PC-9 (cell line): ENCODE measurements around the gene ZFAND3. TPM values are rescaled to one million over a fixed set of nuclear protein-coding genes. Genes with fewer than 3 reads are reported as not detected.
"Not testable (repeated sequence)": the region's sequence is repeated elsewhere in the genome, so short reads cannot be mapped to it uniquely, and the experiment has no call there.

Experiments
- BruUV-seq: library from RNA; stranded (reverse); fragments of 400-500 nt; replicated peaks from 2 replicates; lab custom pipeline; 2021; lab: Mats Ljungman, UMichigan
- CTCF ChIA-PET: fragments of 300-600 bp; sonication (Branson Sonifier 250); formaldehyde crosslinking; loops from one replicate; lab custom pipeline; 2022; ENCODE audit warnings: antibody characterized with exemption; lab: Charles Lee
- POLR2A ChIA-PET: fragments of 300-600 bp; sonication (Branson Sonifier 250); formaldehyde crosslinking; loops from one replicate; lab custom pipeline; 2022; ENCODE audit warnings: antibody characterized with exemption; ENCODE audit not compliant: unreplicated experiment; lab: Charles Lee
- DNase-seq, 2 experiments: peaks; one replicate each; pipeline versions ENCODE4 v3.0.0 to v3.0.0-alpha.2; 2015 to 2022; ENCODE audit warnings: mixed read lengths in 1 of 2
- H2AFZ ChIP-seq: fragments of 200-600 bp; sonication (generic); 2 replicates; pipeline ENCODE4 v1.8.1; 2017; ENCODE audit warnings: antibody characterized with exemption
- H3F3A ChIP-seq: fragments of 200-600 bp; sonication (generic); 2 replicates; pipeline ENCODE4 v1.8.1; 2017; ENCODE audit warnings: antibody characterized with exemption, mild to moderate bottlenecking, low read depth; ENCODE audit not compliant: insufficient read depth
- H3K27ac ChIP-seq: fragments of 200-600 bp; sonication (generic); 2 replicates; pipeline ENCODE4 v1.6.1; 2016; ENCODE audit warnings: mixed run types
- H3K27me3 ChIP-seq: fragments of 200-600 bp; sonication (generic); 2 replicates; pipeline ENCODE4 v1.6.1; 2016; ENCODE audit warnings: low read depth, mixed run types; ENCODE audit not compliant: insufficient read depth
- H3K36me3 ChIP-seq: fragments of 200-600 bp; sonication (generic); 2 replicates; pipeline ENCODE4 v1.6.1; 2016; ENCODE audit warnings: low read depth, mixed run types
- H3K4me1 ChIP-seq: fragments of 200-600 bp; sonication (generic); replicated peaks from 2 replicates; pipeline ENCODE4 v1.6.1; 2016; ENCODE audit warnings: mixed run types; ENCODE audit not compliant: insufficient read depth
- H3K4me2 ChIP-seq: fragments of 200-600 bp; sonication (generic); 2 replicates; pipeline ENCODE4 v1.6.1; 2017; ENCODE audit warnings: mixed run types
- H3K4me3 ChIP-seq: fragments of 200-600 bp; sonication (generic); 2 replicates; pipeline ENCODE4 v1.6.1; 2016; ENCODE audit warnings: mixed run types
- H3K79me2 ChIP-seq: fragments of 200-600 bp; sonication (generic); 2 replicates; pipeline ENCODE4 v1.6.1; 2017; ENCODE audit warnings: low read depth, mixed run types
- H3K9me2 ChIP-seq: fragments of 200-600 bp; sonication (generic); 2 replicates; pipeline ENCODE4 v1.8.1; 2017; ENCODE audit warnings: mild to moderate bottlenecking; ENCODE audit not compliant: insufficient read depth
- H3K9me3 ChIP-seq: fragments of 200-600 bp; sonication (generic); 2 replicates; pipeline ENCODE4 v1.8.1; 2016; ENCODE audit warnings: low read depth; ENCODE audit not compliant: insufficient read depth
- H4K20me1 ChIP-seq: fragments of 200-600 bp; sonication (generic); 2 replicates; pipeline ENCODE4 v1.8.1; 2017; ENCODE audit not compliant: insufficient read depth
- CTCF ChIP-seq: fragments of 200-600 bp; sonication (generic); conservative IDR thresholded peaks from 2 replicates; pipeline ENCODE4 v1.6.1; 2017; ENCODE audit warnings: mixed run types, antibody characterized with exemption, mild to moderate bottlenecking, moderate library complexity
- EZH2 ChIP-seq: fragments of 200-600 bp; sonication (generic); IDR thresholded peaks from 2 replicates; pipeline ENCODE4 v1.8.0; 2017; ENCODE audit warnings: antibody characterized with exemption, low read depth
- intact Hi-C: fragments of 100-400 bp; cut with micrococcal nuclease; formaldehyde crosslinking; loops from one replicate; pipeline ENCODE4 v1.10.0; 2022; ENCODE audit not compliant: unreplicated experiment
- total RNA-seq: library from RNA; stranded (reverse); gene quantifications from 2 replicates; pipeline ENCODE4 v1.2.3, GENCODE V29; 2021

Gene ZFAND3
- total RNA-seq, 1 experiment from 2014 or later: 46.8 TPM

DNA sequence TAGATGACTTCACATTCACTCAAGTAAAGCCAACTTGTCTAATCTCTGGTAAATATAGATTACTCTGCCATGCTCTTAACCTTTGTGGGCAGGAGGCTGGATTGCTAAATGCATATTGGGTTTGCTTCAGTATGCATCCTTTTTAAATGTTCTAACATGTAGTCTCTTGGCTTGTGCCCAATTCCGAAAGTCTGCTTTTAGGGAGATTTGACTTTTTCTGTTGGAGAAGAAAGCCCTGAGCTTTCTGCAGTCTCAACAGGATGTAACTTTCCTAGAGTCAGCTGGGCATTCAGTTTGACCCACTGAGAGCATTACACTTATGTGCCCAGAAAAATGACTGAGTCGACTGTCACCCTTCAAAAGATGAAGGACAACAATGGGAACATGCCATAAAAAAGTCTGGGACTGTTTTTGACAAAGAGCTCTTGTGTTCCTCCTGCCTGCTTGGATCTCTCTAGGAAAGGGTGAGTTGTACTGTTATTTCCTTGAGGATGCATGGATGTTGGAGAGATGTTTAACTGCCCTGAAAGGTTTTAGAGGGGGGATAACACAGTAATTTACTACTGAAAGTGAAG lies 299.4 kb downstream of the ZFAND3 start:
- H3K4me1 ChIP-seq: no peaks in the 10 kb centered on the region
- ChIA-PET CTCF (interaction anchor here (0.6 kb wide), 1 partner anchor 11 kb away, joined by 3 read pairs; no protein-coding TSS in a partner anchor), POLR2A (no interaction called here)
- no TSS peak for BruUV-seq
- no peaks in the 10 kb centered on the region for H3K36me3 ChIP-seq
- H4K20me1 ChIP-seq: peaks cover 6% of the 10 kb centered on the region
- H3K79me2 ChIP-seq: no peaks in the 10 kb centered on the region
- no peak overlapping the region for H3K27ac ChIP-seq
- intact Hi-C loops: no loop called here
- no peak overlapping the region for H3K4me3 ChIP-seq
- no peaks in the 10 kb centered on the region for H3K9me3 ChIP-seq
- H3F3A ChIP-seq: 0 out of 2 replicates have a peak, but pooled peaks cover 7% of the 10 kb centered on the region
- TF ChIP-seq CTCF (no peak), EZH2 (no peak)
- DNase-seq: no peak
- H3K4me2 ChIP-seq: no peak overlapping the region
- H3K27me3 ChIP-seq: no peaks in the 10 kb centered on the region
- no peak overlapping the region for H2AFZ ChIP-seq
- no peaks in the 10 kb centered on the region for H3K9me2 ChIP-seq

GRCh38 chr6:38119516-38119915 lies 300.0 kb downstream of the ZFAND3 start:
- Histone ChIP-seq H3K4me2 (no peak overlapping the region), H3K27ac (no peak overlapping the region), H3K9me3 (no peaks in the 10 kb centered on the region), H3K36me3 (no peaks in the 10 kb centered on the region), H3F3A (0 out of 2 replicates have a peak, but pooled peaks cover 7% of the 10 kb centered on the region), H3K9me2 (no peaks in the 10 kb centered on the region), H3K27me3 (no peaks in the 10 kb centered on the region), H3K4me3 (no peak overlapping the region), H3K4me1 (no peaks in the 10 kb centered on the region), H4K20me1 (peaks cover under 1% of the 10 kb centered on the region), H2AFZ (no peak overlapping the region), H3K79me2 (no peaks in the 10 kb centered on the region)
- ChIA-PET CTCF (no interaction called here), POLR2A (no interaction called here)
- intact Hi-C loops: no loop called here
- no peak for TF ChIP-seq EZH2
- no peak for TF ChIP-seq CTCF
- no TSS peak for BruUV-seq
- DNase-seq: no peak

DNA sequence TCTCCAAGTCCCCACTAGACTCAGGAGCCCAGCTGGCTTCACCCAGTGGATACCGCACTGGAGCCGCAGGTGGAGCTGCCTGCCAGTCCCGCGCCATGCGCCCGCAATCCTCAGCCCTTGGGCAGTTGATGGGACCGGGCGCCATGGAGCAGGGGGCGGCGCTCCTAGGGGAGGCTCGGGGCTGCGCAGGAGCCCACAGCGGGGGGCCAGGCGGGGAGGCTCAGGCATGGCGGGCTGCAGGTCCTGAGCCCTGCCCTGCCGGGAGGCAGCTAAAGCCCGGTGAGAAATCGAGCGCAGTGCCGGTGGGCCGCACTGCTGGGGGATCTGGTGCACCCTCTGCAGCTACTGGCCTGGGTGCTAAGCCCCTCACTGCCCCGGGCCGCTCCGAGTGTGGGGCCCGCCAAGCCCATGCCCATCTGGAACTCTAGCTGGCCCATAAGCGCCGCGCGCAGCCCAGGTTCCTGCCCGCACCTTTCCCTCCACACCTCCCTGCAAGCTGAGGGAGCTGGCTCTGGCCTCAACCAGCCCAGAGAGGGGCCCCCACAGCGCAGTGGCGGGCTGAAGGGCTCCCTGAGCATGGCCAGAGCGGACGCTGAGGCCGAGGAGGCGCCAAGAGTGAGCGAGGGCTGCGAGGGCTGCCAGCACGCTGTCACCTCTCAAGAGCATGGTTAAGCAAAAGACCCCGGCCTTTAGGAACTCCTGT lies 304.8 kb downstream of the ZFAND3 start:
- H3K27ac ChIP-seq, H3K27me3 ChIP-seq, H3K9me2 ChIP-seq, H3F3A ChIP-seq, H4K20me1 ChIP-seq, H3K9me3 ChIP-seq, BruUV-seq, H3K36me3 ChIP-seq, intact Hi-C loops, H2AFZ ChIP-seq, CTCF ChIA-PET, H3K4me1 ChIP-seq, DNase-seq, POLR2A ChIA-PET, H3K4me2 ChIP-seq, H3K79me2 ChIP-seq, H3K4me3 ChIP-seq: not testable (repeated sequence)
